ENCODE results near the gene OR52D1. TPM values are rescaled to one million over a fixed set of nuclear protein-coding genes. Genes with fewer than 3 reads are reported as not detected.

The OR52D1 gene
- total and polyA plus RNA-seq, 3 donors from 2014 or later: not detected

DNA sequence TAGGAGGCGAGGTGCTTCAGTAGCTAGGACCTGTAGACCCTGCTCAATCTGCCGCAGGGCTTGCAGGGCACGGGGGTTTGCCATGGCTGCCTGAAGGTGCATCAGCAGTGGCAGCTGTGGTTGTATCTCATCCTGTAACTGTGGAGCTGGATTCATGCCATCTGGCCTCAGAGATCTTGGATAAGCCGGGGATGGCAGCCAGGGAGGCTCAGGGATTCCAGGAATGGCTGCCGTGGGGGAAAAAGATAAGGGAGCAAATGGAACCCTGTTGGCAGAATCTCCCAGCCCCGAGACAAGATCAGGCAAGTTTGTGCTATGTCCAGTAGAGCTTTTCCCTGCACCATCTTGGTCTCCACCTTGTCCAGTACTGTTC, 19.4 kb downstream of the OR52D1 start:
- H3K4me1 ChIP-seq: no peaks in the 10 kb centered on the region
- intact Hi-C loops (cut with DNase I; ENCODE audit: low total_unique reads): no loop called here

DNA sequence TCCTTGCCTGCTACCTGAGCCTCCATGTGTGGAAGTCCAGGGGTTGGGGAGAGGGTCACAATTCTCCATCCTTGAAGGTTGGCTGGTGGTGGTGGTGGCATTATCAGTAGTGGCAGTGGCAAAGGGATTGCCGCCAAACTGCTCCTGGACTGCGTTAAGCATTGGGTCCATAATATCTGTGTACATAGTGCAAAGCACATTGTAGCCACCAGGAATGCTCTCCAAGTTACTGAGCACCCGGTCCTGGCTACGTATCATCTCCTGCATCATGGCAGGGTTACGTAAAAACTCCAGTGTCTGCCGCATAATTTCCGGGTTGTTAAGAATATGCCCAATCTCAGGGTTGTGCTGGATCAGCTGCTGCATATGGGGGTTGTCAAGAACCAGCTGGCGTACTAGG, 20.1 kb downstream of the OR52D1 start:
- no peaks in the 10 kb centered on the region for H3K27me3 ChIP-seq
- H3K4me1 ChIP-seq: no peaks in the 10 kb centered on the region
- 91 to 97% methylated on average over 8 of the region's 8 CpGs for WGBS, 2 donors
- no peaks in the 10 kb centered on the region for H3K36me3 ChIP-seq (ENCODE audit: low read depth, missing control alignments)
- no peak overlapping the region for H3K27ac ChIP-seq
- no peaks in the 10 kb centered on the region for H3K9me3 ChIP-seq
- DNase-seq: no peak
- intact Hi-C loops (cut with DNase I; ENCODE audit: low total_unique reads): no loop called here
- H3K4me3 ChIP-seq: no peak overlapping the region
- TF ChIP-seq, protein P1, sequence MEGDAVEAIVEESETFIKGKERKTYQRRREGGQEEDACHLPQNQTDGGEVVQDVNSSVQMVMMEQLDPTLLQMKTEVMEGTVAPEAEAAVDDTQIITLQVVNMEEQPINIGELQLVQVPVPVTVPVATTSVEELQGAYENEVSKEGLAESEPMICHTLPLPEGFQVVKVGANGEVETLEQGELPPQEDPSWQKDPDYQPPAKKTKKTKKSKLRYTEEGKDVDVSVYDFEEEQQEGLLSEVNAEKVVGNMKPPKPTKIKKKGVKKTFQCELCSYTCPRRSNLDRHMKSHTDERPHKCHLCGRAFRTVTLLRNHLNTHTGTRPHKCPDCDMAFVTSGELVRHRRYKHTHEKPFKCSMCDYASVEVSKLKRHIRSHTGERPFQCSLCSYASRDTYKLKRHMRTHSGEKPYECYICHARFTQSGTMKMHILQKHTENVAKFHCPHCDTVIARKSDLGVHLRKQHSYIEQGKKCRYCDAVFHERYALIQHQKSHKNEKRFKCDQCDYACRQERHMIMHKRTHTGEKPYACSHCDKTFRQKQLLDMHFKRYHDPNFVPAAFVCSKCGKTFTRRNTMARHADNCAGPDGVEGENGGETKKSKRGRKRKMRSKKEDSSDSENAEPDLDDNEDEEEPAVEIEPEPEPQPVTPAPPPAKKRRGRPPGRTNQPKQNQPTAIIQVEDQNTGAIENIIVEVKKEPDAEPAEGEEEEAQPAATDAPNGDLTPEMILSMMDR (IDR thresholded peaks at IDR 0.05): no peak
- no peak for TF ChIP-seq POLR2A (IDR thresholded peaks at IDR 0.05)

More for the DNA sequence above, 19.4 kb downstream of the OR52D1 start:
- 67 to 73% methylated on average over 6 of the region's 6 CpGs for WGBS, 2 donors
- no peak overlapping the region for H3K4me3 ChIP-seq
- H3K27me3 ChIP-seq: no peaks in the 10 kb centered on the region
- H3K36me3 ChIP-seq (ENCODE audit: low read depth, missing control alignments): no peaks in the 10 kb centered on the region
- no peak for TF ChIP-seq POLR2A (IDR thresholded peaks at IDR 0.05)
- TF ChIP-seq, protein P1 (IDR thresholded peaks at IDR 0.05): no peak
- H3K27ac ChIP-seq: no peak overlapping the region
- no peak for DNase-seq
- no peaks in the 10 kb centered on the region for H3K9me3 ChIP-seq

DNA sequence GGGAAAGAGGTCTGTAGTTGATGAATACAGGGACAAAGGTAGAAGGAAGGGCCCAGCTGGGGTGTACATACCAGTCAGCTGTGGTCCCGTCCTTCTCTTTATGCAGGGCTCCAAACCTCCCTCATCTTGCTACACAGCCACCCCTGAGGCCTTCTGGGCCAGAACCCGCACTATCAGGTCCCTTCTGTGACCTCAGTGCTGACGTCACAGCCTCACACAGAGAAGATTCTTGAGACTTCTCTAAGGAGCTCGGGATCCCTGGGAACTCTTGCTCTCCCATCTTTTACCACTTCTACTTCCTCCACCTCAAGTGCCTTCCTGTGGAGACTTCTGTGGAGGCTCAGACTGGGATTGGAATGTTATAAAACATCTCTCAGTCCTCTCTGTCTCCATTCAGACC, 21.3 kb downstream of the OR52D1 start, which contains the start of gene UBQLN3:
UBQLN3 (minus strand) TSS at position 155 of the 400 bp plus-strand sequence. CDS start 399 bp downstream, outside the sequence.
- no peaks in the 10 kb centered on the region for H3K9me3 ChIP-seq
- H3K36me3 ChIP-seq (ENCODE audit: low read depth, missing control alignments): no peaks in the 10 kb centered on the region
- H3K4me1 ChIP-seq: no peaks in the 10 kb centered on the region
- no peak within 1 kb of the TSS for H3K4me3 ChIP-seq
- no peaks in the 10 kb centered on the region for H3K27me3 ChIP-seq
- TF ChIP-seq, protein P1 (IDR thresholded peaks at IDR 0.05): no peak
- no peak for TF ChIP-seq POLR2A (IDR thresholded peaks at IDR 0.05)
- 88 to 92% methylated on average over 4 of the region's 4 CpGs for WGBS, 2 donors
- no peak within 1 kb of the TSS for H3K27ac ChIP-seq
- DNase-seq: no peak
- intact Hi-C loops (cut with DNase I; ENCODE audit: low total_unique reads): no loop called here

DNA sequence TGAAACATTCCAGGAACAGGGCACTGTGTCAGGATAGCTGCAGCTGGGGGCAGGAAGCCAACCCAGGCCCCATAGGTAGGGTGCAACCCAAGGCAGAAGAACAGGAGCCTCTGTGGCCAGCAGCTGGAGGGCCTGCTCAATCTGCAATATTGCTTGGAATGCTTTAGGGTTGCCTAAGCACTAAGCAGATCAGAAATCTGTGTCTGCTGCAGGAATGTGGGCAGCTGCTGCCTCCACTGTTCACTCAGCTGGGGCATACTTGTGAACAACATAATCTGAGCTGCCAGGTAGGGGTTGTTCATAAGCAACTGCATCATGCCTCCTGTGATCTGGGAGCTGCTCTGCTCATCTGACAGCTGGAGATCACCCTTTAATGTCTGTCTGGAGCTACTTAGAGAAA, 26.4 kb downstream of the OR52D1 start:
- no peak for DNase-seq
- H3K27ac ChIP-seq: no peak overlapping the region
- no peaks in the 10 kb centered on the region for H3K9me3 ChIP-seq
- H3K4me3 ChIP-seq: no peak overlapping the region
- TF ChIP-seq, protein P1 (IDR thresholded peaks at IDR 0.05): no peak
- no peak for TF ChIP-seq POLR2A (IDR thresholded peaks at IDR 0.05)
- no peaks in the 10 kb centered on the region for H3K4me1 ChIP-seq
- no peaks in the 10 kb centered on the region for H3K36me3 ChIP-seq (ENCODE audit: low read depth, missing control alignments)
- intact Hi-C loops (cut with DNase I; ENCODE audit: low total_unique reads): no loop called here
- no peaks in the 10 kb centered on the region for H3K27me3 ChIP-seq

DNA sequence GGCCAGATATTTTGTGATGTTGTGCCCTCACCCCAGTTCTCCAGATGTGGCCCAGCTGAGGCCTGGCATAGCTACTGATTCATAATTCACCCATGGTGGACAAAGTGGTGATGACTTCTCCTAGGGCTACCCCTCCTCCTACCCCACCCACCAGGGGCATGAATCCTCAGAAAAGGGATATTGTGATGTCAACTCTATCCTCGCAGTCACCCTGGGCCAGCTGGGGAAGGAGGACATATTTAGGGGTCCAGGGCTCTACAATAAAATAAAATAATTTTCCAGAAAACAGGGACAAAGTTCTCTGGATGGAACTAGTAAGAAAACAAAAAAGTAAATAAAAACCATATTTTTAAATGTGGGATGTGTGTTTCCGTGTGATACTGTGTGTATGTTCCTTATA, 28.1 kb downstream of the OR52D1 start, which contains the start of gene UBQLNL:
UBQLNL (minus strand) TSS at position 101 of the 400 bp plus-strand sequence. CDS start 258 bp downstream, outside the sequence.
- 96 to 97% methylated on average over 2 of the region's 2 CpGs for WGBS, 2 donors
- Histone ChIP-seq H3K27ac (no peak within 1 kb of the TSS), H3K4me1 (no peaks in the 10 kb centered on the region), H3K36me3 (ENCODE audit: low read depth, missing control alignments) (no peaks in the 10 kb centered on the region), H3K27me3 (no peaks in the 10 kb centered on the region), H3K4me3 (no peak within 1 kb of the TSS), H3K9me3 (no peaks in the 10 kb centered on the region)
- intact Hi-C loops (cut with DNase I; ENCODE audit: low total_unique reads): no loop called here
- no peak for TF ChIP-seq POLR2A (IDR thresholded peaks at IDR 0.05)
- TF ChIP-seq, protein P1 (IDR thresholded peaks at IDR 0.05): no peak
- no peak for DNase-seq

Measured in testis (tissue), 3 donors.